Muscle of back (tissue), 11 donors: ENCODE measurements around the gene DDX51. TPM values are rescaled to one million over a fixed set of nuclear protein-coding genes. Genes with fewer than 3 reads are reported as not detected.

Experiments used
- DNase-seq, 3 donors: peaks; one replicate each; pipeline versions ENCODE4 v3.0.0 to v3.0.0-alpha.2; 2013
- polyA plus RNA-seq, 10 donors: library from polyadenylated mRNA; unstranded; fragments of 120-200 nt; gene quantifications; one replicate each; pipeline ENCODE4 v1.2.1, GENCODE V29; 2013; ENCODE audit not compliant: insufficient read length in 10 of 10

The DDX51 gene
- polyA plus RNA-seq, 10 donors: 7.0 to 19.3 (median 13.2) TPM

DNA sequence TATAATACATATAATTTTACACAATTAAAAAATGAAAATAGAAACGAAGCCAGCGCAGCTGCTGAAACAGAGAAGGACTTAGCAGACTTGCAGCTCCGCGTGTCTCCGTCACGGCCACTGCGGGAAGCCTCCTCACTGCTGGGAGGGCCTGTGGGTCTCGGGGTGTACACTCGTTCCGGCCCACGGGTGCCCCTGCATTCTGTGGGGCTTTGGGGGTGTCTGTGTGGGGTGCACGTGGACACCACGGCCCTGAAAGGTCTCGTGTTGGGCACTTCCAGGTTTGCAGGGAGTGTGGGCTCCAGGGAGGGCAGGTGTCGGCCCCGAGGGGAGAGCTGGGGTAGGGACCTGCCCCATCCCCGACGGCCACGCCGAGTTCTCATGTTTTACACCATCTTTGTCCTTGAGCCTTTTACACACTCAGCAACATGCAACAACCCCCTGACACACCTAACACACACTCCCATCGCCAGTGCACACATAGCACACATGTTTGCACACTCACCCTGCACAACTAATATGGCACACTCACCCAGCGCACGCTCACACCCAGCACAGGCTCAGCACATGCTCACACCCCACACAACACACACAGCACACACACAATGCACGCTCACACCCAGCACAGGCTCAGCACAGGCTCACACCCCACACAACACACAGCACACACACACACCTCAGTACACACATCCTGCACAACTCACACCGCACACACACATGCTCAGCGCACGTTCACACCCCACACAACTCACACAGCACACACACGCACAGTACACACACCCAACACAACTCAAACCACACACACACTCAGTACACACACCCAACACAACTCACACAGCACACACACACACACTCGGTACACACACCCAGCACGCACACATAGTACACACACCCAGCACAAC, 36.8 kb upstream of the DDX51 start:
- DNase-seq: no peak

DNA sequence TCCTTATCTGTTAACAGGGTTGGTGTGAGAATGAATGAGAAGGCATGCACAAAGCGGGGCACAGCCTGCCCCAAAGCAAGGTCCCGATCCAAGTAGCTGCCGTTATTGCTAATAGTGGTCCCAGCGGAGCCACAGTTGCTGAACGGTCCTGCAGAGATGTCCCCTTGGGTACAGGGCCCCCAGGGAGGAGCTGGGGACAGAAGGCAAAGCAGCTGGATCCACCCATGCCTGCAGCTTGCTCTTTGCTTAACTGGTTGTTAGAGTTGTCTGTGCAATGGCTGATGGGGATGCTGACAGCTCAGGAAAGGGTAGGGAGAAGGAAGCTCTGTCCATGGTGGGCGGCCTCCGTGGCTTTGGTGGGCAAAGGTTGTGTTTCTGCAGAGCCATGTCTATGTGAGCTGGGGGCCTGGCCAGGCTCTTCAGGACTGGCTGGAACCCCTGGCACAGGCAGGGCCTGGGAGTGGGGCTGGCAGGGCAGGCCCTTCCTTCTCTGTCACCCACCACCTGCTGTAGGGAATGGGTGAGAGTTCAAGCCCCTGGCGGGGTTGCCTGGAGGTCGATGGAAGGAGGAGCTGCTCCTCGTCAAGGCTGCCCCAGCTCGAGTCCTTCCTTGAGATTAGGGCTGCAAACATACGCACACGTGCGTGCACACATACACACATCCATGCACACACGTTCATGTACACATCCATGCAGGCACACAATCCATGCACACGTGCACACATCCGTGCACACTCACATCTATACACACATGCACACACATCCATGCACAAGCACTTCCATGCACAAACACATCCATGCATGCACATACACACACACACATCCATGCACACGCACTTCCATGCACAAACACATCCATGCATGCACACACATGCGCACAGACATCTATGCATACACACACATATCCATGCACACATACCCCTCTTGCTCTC, 35.6 kb upstream of the DDX51 start:
- DNase-seq: no peak

DNA sequence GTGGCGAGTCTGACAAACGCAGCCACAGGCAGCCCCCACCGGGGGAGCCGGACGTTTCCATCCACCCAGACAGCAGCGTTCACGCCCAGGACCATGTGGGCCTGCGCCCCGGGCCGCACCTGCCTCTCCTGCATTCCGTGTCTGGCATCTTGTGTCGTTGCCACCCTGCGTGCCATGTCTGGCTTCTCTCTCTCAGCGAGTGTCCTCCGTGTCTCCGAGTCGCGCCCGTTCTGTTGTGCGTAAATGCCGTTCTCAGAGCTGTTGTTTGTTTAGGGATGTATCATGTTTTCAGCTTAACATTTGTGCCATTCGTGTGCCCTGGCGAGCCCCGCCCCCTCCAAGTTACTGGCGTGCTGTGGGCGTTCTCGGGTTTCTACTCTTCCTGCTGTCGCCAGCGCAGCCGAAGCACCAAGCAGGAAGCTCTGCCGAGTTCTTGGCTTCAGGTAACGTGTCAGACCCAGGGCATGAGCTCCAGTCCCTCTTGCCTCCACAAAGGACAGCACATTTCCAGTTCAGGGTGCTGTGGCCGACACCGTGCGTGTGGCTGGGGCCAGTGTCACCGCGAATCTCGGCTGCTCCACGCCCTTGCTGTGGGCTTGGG, 34.8 kb upstream of the DDX51 start:
- no peak for DNase-seq

DNA sequence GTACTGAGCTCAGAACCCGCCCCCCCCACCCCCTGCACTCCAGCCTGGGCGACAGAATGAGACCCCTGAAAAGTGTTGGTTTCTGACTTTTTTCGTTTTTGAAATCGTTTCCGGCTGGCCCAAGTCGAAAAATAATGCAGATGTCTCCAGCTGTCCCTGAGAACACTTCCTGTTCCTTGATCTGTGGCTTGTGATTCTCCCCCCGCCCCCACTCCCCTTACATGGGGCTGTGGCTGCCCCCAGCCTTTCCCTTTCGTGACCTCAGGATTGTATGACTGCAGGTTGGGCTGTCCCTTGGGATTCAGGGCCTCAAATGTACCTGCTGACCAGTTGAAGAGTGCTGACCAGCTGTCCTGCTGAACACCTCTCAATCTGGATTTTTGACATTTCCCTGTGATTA, 34.2 kb upstream of the DDX51 start:
- DNase-seq: no peak

DNA sequence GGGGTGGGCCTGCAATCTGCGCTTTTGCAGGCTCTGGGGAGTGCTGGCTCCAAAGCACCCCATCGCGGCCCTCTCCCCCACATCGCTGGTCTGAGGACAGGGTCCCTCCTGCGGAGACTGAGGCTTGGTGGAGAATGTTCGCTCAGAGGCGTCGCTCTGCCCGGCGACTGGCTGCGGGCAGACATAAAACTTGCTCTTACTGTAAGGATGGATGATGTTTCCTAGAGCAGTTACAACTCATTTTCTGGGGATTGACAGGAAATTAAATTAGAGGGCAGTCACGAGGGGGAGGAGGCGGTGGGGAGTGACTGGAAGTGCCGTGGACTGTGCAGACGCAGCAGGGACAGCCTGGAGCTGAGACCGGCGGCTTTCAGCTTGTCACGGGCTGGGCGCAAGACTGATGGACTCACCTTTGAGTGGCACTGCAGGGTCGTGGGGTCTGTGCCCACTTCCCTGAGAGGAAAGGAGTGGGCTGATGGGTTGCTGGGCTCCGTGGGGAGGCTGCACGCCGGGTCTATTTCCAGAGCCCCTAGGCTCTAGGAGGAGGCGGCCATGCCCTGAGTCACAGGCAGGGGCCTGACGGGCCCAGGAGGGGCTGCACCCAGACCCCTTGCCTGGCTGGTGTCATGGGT, 32.9 kb upstream of the DDX51 start:
- no peak for DNase-seq

DNA sequence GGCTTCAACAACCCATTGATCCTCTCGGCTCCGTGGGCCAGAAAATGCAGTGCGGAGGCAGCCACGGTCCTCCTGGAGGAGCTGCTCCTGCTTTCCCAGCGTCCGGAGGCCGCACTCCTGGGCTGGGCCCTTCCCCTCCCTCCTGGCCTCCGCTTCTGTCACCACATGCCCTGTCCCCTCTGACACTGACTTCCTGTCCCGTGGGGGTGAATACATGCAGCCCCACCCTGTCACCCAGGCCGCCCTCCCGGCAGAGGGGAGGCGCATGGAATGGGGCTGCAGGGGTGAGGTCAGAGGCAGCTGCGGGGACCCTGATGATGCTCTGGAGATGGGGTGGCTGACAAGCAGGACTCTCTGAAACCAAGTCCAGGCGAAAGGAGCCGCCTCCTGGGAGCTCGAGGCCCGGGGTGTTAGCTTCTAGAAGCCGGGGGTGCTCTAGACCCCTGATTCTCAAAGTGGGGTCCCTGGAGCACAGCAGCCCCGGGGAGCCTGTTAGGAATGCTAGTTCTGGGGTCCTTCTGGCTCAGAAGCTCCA, 32.3 kb upstream of the DDX51 start:
- DNase-seq: no peak

DNA sequence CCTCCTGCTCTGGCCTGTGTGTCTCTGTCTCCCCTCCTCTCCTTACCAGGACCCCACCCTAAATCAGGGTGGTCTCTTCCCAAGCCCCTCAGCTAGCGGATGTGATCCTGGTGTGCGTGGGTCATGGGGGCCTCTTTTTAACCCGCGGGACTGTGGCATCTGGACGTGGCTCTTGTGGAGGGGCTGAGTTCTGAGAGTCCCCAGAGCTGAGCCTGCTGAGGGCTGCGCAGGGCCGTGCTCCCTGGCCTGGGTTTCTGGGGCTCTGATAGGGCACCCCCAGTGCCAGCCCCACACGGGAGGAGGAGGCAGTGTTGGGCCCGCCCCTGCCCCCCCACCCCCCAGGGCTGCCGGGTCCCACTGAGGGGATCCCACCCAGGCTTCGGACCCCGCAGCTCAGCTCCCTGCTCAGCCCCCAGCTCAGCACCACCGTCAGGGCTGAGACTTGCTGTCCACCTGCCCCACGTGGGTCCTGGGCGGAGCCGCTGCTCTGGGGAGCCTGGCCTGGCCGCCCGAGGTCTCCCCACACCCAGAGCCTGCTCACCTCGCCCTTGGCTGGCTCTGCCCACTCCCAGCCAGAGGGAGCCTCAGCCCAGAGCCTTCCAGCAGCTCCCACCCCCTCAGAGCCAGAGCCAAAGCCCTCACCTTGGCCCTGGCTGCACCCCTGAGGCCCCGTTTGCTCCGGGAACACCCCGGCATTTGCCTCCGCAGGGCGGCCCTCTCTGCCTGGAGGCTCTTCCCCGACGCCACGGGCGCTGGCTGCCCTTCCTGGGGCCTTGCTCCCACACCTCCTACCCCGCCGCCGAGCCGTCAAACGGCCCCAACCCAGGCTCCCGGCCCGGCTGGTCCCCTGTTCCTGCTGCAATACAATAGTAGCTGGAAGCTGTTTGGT, 31.6 kb upstream of the DDX51 start:
- DNase-seq: no peak

DNA sequence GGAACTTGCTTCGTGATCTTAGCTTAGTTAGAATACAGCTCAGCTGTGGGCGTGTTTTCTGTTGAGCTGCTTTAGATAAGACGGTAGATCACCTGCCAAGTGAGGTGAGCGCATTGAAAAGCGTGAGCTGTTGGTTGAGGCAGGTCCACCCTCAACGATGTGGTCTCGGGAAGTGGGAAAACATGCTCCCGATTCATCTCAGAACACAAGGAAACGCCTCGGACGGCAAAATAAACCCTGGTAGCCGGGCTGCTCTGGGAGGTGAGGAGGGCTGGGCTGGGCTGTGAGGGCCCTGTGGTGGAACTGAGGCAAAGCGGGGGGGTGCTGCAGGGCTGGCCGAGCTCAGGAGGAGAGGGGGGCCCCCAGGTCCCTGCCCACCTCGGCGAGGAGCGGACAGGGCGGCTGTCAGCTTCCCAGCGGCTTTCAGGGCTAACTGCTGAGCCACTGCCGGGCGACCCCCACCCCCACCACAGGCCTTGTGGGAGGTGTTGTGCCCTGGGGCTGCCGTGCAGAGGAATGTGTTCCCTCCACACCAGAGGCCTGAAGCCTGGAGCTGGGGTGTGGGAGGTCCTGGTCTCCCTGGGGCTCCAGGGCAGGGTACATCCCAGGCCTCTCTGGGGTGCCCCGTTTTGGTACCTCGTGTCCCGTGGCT, 30.8 kb upstream of the DDX51 start:
- DNase-seq: no peak

DNA sequence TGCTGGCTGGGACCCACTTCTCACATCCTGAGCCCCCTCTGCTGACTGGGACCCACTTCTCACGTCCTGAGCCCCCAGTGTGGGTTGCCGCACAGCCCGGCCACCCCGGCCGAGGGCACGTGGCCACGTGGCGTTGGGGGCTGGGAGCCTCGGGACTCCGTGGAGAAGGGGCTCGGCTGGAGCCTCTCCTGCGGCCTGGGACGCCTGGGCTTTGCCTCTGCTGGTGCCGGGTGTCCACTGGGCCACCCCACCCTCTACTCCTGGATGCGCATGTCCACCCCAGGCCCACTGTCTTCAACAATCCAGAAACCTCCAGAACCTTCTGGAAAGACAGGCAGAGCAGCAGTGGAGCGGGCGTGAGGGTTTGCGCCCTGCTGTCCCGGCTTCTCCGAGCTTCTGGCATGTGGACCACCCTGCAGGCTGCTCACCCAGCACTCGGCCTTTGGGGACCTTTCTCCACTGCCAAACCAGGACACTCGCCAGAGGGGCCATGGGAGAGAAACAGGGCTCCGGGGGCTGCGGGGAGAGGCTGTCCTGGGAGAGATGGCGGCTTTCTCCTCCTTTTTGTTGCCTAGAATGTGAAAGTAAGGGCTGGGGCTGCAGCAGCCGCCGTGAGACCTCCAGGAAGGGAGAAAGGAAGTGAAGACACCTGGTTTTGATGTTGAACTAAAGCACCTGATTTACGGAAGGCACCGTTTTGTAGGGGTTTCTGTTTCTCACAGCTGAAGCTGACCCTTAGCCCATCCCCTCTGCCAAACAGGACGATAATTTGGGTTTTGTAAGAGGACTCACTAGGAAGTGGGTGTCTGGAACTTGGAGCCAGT, 30.1 kb upstream of the DDX51 start:
- DNase-seq: no peak

DNA sequence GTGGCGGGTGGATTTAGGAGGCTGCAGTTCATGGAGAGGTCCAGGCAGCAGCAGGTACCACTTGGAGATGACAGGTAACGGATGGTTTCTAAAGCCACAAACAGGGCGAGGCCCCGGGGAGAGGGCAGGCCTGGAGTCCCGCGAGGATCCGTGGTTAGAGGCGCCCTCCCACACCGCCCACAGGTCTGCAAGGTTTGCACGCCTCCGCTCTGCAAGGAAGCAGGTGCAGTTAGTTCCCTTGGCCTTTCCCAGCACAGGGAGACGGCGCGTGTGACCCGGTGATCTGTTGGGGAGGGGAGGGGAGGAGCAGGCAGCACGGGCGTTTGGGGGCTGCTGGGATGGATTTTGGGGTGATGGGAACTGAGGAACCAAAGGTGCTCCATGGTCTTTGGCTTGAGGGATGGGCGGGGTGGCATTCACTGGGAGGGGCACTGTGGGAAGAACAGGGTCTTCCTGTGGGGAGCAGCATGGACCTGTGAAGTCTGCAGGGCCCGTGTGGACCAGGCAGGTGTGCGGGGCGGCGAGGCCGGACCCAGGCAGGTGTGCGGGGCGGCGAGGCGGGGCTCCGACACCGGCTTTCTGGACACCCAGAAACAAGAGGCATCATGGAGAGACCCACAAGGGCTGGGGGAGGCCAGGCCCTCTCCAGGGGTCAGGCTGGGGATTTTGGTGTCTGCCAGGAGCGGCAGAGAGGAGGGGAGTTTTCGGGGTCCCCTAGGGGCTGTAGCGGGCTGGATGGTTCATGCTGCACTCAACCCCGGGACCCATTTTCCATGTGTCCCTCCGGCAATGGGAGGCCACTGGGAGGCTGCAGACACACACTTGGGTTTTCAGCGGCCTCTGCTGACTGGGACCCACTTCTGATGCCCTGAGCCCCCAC, 29.3 kb upstream of the DDX51 start:
- no peak for DNase-seq

DNA sequence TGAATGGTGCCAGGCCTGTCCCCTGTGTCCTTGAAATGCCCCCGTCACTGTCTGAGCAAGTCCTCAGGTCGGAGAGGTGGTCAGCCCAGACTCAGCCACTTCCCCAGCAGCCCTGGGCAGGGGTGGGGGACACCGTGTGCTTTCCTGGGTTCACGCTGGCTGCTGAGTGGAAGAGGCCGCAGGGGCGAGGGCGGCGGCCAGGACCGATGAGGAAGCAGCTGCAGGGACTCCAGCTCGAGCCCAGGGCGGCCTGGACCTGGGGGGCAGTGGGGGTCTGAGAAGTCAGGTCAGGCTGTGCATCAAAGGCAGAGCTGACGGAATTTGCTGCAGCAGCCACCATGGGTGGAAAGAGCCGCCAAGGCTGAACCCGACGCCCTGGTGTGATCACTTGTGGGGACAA, 28.5 kb upstream of the DDX51 start:
- no peak for DNase-seq

DNA sequence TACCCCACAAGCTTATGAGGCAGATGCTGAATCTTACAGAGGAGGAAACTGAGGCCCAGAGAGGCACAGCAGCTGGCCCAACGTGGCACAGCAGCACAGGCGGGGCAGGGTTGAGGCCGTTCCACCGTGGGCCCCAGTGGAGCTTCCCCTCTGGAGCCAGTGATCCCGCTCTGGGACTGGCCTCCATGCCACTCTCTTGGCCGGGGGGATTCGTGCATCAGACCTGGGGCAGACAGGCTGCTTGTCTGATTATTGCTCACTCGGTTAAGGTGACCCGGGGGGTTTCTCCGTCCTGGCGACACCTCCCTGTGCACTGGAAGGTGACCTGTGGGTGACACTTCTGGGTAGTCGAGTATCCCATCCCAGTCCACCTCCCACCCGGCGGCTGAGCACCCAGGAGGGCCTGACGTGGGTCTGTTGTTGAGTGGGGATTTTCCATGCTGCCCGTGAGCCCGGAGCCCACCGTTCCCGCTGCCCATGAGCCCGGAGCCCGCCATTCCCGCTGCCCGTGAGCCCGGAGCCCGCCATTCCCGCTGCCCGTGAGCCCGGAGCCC, 27.9 kb upstream of the DDX51 start:
- DNase-seq: no peak

DNA sequence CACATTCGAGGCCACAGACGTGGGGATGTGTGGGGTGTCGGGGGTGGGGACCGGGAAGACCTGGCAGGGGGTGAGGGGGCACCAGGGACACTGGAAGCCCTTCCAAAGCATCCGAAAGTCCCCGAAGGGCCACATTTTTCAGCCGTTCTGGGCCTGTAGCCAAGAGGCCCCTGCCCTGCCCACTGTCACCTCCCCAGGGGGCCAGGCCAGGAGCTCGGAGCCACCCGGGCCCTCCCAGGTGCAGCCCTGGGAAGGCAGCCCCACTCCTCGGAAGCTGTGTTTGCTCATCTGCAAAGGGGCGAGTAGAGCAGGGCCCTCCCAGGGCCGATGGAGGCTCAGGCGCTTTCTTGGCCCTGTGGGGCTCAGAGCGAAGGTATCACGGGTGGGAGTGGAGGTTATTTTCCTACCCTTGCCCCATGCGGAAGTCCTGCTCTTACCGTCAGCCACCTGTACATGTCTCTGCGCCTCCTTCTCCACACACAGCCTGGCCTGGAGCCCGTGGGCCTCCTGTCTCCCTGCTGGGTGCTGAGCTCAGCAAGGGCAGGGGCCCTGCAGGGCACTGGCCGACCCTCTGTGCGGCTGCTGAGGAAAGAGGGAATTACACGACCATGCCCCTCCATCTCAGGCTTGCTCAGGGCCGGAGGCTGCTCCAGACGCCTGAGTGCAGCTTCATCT, 27.3 kb upstream of the DDX51 start:
- no peak for DNase-seq

DNA sequence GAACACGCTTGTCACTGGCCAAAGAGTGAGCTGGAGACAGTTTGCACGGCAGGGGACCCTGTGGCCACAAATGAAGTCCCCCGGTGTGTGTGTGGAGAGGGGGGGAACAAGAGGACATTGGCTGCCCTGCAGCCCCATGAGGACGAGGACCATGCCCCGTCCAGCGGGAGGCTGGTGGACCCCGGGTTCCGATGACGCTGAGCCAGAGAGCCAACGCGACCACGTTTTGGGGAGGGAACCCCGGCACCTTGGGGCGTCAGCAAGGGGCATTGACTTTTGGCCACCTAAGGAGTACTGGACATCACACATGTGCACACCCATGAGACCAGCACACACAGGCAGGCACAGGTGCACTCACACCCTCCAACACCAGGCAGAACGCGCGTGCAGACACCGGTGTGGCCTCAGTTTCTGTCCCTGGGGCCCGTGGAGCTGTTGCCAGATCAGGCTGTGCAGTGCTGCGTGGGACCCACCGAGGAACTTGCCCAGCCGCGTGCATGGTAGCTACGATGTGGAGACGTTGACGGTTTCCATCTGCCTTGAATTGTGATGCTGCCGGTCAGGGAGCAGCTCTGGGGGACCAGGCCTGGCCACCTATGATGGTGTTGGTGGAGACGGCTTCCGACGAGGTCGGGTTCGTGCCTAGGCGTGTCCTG, 26.6 kb upstream of the DDX51 start:
- DNase-seq: no peak

DNA sequence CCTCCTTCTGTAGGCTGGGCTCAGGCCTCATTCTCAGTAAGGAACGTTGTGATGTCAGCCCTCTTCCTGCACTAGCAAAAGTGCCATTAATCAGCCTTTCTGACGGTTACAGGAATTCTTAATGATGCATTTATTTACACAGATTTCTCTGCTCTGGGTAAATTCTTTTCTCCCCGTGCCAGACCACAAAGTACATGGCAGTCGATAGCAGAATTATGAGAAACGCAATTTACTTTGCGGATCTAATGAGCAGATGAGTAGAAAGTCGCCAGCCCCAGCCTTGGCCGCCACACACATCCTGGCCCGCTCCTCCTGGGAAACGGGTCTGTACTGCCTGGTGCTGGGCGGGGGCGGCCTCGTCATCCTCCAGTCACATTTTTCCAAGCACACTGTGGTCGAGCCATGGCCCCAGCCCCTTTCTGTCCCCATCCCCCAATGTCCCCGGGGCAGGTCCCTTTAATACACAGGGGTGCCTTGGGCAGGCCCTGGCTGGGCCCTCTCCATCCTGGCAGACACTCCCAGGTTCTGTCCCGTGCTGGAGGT, 26.0 kb upstream of the DDX51 start:
- DNase-seq: peak in 1 of 3 donors; percentile 57

DNA sequence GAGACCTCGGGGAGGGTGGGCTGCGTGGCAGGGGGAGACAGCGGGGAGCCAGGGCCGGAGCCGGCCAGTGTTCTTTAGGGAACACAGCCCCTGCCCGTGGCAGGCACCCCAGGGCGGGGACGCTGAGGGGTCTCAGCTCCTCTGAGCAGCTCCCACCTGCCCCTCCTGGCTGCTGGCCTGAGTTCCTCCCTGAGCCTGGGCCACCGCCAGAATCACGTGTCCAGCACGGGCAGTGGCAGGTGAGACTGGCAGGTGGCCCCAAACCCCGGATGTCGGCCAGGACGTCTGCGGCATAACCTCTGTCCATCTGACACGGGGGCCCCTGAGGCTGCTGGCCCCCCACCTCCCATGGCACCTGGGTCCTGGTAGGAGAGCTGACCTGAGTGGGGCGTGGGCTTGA, 25.3 kb upstream of the DDX51 start:
- DNase-seq: no peak
